DND-41 (cell line): ENCODE measurements around the gene BEND2.

ENCODE experiments used
- ATAC-seq: fragments of 200-7000 bp; cut with Tn5 transposase; 3 replicates; pipeline ENCODE4 v1.9.1; 2021; ENCODE audit warnings: low read depth; ENCODE audit not compliant: insufficient read depth
- DNase-seq: peaks from one replicate; pipeline ENCODE4 v3.0.0-alpha.2; 2020
- H2AFZ ChIP-seq: 2 replicates; pipeline ENCODE4 v1.6.0; 2012; ENCODE audit warnings: low read depth, low read length
- H3K27ac ChIP-seq: 2 replicates; pipeline ENCODE4 v1.5.1; 2012; ENCODE audit warnings: low read length, inconsistent platforms
- H3K27me3 ChIP-seq: fragments of 200-600 bp; sonication (generic); 2 replicates; pipeline ENCODE4 v1.6.0; 2012; ENCODE audit warnings: low read length, mild to moderate bottlenecking, inconsistent platforms; ENCODE audit not compliant: insufficient read depth, poor library complexity
- H3K36me3 ChIP-seq: 2 replicates; pipeline ENCODE4 v1.5.1; 2012; ENCODE audit warnings: low read length, inconsistent platforms; ENCODE audit not compliant: insufficient read depth
- H3K4me1 ChIP-seq: 2 replicates; pipeline ENCODE4 v1.5.1; 2012; ENCODE audit warnings: mild to moderate bottlenecking, low read length; ENCODE audit not compliant: insufficient read depth
- H3K4me2 ChIP-seq: 2 replicates; pipeline ENCODE4 v1.6.0; 2012; ENCODE audit warnings: mild to moderate bottlenecking, moderate library complexity, low read length, inconsistent platforms; ENCODE audit not compliant: insufficient read depth
- H3K4me3 ChIP-seq, 2 experiments: fragments of 200-600 bp in 1 of 2; shearing (Covaris generic) in 1 of 2; 2 replicates each; pipeline ENCODE4 v1.5.1; 2012 to 2016; ENCODE audit warnings: inconsistent platforms in 2 of 2, low read length in 2 of 2, mild to moderate bottlenecking in 2 of 2, low read depth in 1 of 2, moderate library complexity in 1 of 2
- H3K79me2 ChIP-seq: 2 replicates; pipeline ENCODE4 v1.6.0; 2012; ENCODE audit warnings: low read length, inconsistent platforms; ENCODE audit not compliant: insufficient read depth
- H3K9ac ChIP-seq: 2 replicates; pipeline ENCODE4 v1.6.0; 2012; ENCODE audit warnings: low read depth, mild to moderate bottlenecking, inconsistent platforms, low read length, moderate library complexity
- H3K9me3 ChIP-seq: 2 replicates; pipeline ENCODE4 v1.5.1; 2012; ENCODE audit warnings: low read length, moderate library complexity, mild to moderate bottlenecking, inconsistent platforms; ENCODE audit not compliant: insufficient read depth, severe bottlenecking
- H4K20me1 ChIP-seq: 2 replicates; pipeline ENCODE4 v1.6.0; 2012; ENCODE audit warnings: low read length; ENCODE audit not compliant: insufficient read depth
- EZH2 ChIP-seq: IDR thresholded peaks from 3 replicates; pipeline ENCODE4 v1.6.1; 2012; ENCODE audit warnings: borderline replicate concordance, low read depth, mild to moderate bottlenecking, moderate library complexity, low read length, inconsistent platforms; ENCODE audit not compliant: severe bottlenecking
- TF ChIP-seq, protein P1 (sequence below): IDR thresholded peaks from 2 replicates; pipeline ENCODE4 v1.5.1; 2012; ENCODE audit warnings: borderline replicate concordance, low read length, moderate library complexity, mild to moderate bottlenecking; ENCODE audit not compliant: poor library complexity, severe bottlenecking; ENCODE audit errors: extremely low read depth

BEND2 gene

GRCh38 chrX:18146009-18146408 lies 74.7 kb downstream of the BEND2 start:
- Histone ChIP-seq H3K9me3 (no peaks in the 10 kb centered on the region), H2AFZ (no peak overlapping the region), H4K20me1 (no peaks in the 10 kb centered on the region), H3K27ac (no peak overlapping the region), H3K4me1 (no peaks in the 10 kb centered on the region), H3K79me2 (no peaks in the 10 kb centered on the region), H3K9ac (no peak overlapping the region), H3K4me3 (no peak overlapping the region), H3K27me3 (no peaks in the 10 kb centered on the region), H3K36me3 (no peaks in the 10 kb centered on the region), H3K4me2 (no peak overlapping the region)
- TF ChIP-seq, protein P1, sequence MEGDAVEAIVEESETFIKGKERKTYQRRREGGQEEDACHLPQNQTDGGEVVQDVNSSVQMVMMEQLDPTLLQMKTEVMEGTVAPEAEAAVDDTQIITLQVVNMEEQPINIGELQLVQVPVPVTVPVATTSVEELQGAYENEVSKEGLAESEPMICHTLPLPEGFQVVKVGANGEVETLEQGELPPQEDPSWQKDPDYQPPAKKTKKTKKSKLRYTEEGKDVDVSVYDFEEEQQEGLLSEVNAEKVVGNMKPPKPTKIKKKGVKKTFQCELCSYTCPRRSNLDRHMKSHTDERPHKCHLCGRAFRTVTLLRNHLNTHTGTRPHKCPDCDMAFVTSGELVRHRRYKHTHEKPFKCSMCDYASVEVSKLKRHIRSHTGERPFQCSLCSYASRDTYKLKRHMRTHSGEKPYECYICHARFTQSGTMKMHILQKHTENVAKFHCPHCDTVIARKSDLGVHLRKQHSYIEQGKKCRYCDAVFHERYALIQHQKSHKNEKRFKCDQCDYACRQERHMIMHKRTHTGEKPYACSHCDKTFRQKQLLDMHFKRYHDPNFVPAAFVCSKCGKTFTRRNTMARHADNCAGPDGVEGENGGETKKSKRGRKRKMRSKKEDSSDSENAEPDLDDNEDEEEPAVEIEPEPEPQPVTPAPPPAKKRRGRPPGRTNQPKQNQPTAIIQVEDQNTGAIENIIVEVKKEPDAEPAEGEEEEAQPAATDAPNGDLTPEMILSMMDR, result no peak
- TF ChIP-seq EZH2, result no peak
- ATAC-seq (no peak), DNase-seq (no peak)

DNA sequence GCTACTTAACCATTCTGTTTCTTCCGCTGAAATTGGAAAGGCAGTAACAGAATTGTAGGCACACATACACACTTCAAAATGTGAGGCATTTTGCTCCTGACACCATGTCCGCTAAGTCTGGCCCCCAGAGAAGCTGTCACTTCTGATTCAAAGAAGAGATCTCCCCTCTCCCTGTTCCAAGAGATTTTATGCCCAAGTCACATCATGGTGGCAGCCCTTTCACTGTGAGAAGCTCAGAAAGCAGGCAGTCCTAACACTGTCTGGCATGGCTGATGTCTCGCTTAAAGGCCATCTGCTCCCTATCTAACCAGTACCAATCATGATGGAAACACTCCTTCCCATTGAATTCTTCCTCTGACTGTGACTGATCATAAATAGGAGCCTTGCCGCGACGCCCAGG lies 83.9 kb downstream of the BEND2 start:
- Histone ChIP-seq H3K36me3 (no peaks in the 10 kb centered on the region), H2AFZ (no peak overlapping the region), H3K9me3 (no peaks in the 10 kb centered on the region), H3K27ac (no peak overlapping the region), H4K20me1 (no peaks in the 10 kb centered on the region), H3K79me2 (no peaks in the 10 kb centered on the region), H3K4me2 (no peak overlapping the region), H3K4me3 (no peak overlapping the region), H3K4me1 (no peaks in the 10 kb centered on the region), H3K9ac (no peak overlapping the region), H3K27me3 (no peaks in the 10 kb centered on the region)
- DNase-seq, result no peak
- TF ChIP-seq EZH2, result no peak
- TF ChIP-seq, protein P1, result no peak
- ATAC-seq, result no peak

- Histone ChIP-seq H3K4me2 (no peak overlapping the region), H3K9ac (no peak overlapping the region), H3K4me1 (no peaks in the 10 kb centered on the region), H3K9me3 (no peaks in the 10 kb centered on the region), H3K27ac (no peak overlapping the region), H3K27me3 (no peaks in the 10 kb centered on the region), H3K4me3 (no peak overlapping the region), H2AFZ (no peak overlapping the region), H3K36me3 (no peaks in the 10 kb centered on the region), H3K79me2 (no peaks in the 10 kb centered on the region), H4K20me1 (no peaks in the 10 kb centered on the region)
- DNase-seq, result no peak
- ATAC-seq, result no peak
- no peak for TF ChIP-seq EZH2
- TF ChIP-seq, protein P1, result no peak
Measured at GRCh38 chrX:18133605-18134004, 87.1 kb downstream of the BEND2 start.

GRCh38 chrX:18129690-18130089 lies 91.0 kb downstream of the BEND2 start:
- H3K4me2 ChIP-seq, result no peak overlapping the region
- H3K79me2 ChIP-seq, result no peaks in the 10 kb centered on the region
- no peak overlapping the region for H3K27ac ChIP-seq
- no peak for ATAC-seq
- no peak overlapping the region for H2AFZ ChIP-seq
- DNase-seq, result no peak
- no peaks in the 10 kb centered on the region for H3K9me3 ChIP-seq
- no peaks in the 10 kb centered on the region for H3K4me1 ChIP-seq
- H3K9ac ChIP-seq, result no peak overlapping the region
- no peaks in the 10 kb centered on the region for H4K20me1 ChIP-seq
- H3K4me3 ChIP-seq, result no peak overlapping the region
- H3K36me3 ChIP-seq, result no peaks in the 10 kb centered on the region
- no peak for TF ChIP-seq EZH2
- TF ChIP-seq, protein P1, result no peak
- no peaks in the 10 kb centered on the region for H3K27me3 ChIP-seq
